Left lung (tissue), 10 donors: ENCODE data around the gene MAP3K21. TPM values are rescaled to one million over a fixed set of nuclear protein-coding genes. Genes with fewer than 3 reads are reported as not detected.

Experiments used
- ATAC-seq: fragments of 200-7000 bp; cut with Tn5 transposase; one replicate; pipeline ENCODE4 v1.9.1; 2020; ENCODE audit warnings: moderate library complexity
- DNase-seq, 4 donors: peaks; one replicate each; pipeline ENCODE4 v3.0.0-alpha.2; 2013 to 2020
- H3K27ac ChIP-seq, 2 donors: fragments of 200-600 bp; sonication (generic) in 1 of 2; one replicate each; pipeline versions ENCODE4 v1.5.0 to v1.8.0; 2020 to 2021
- H3K27me3 ChIP-seq, 2 donors: fragments of 200-600 bp; sonication (generic) in 1 of 2; one replicate each; pipeline versions ENCODE4 v1.5.0 to v1.8.0; 2020 to 2021
- H3K36me3 ChIP-seq, 2 donors: fragments of 200-600 bp; sonication (generic) in 1 of 2; one replicate each; pipeline versions ENCODE4 v1.5.0 to v1.8.0; 2020 to 2021
- H3K4me1 ChIP-seq, 2 donors: fragments of 200-600 bp; one replicate each; pipeline ENCODE4 v1.8.0; 2021
- H3K4me3 ChIP-seq, 2 donors: fragments of 200-600 bp; sonication (generic) in 1 of 2; one replicate each; pipeline versions ENCODE4 v1.5.0 to v1.8.0; 2020 to 2021; ENCODE audit warnings: mild to moderate bottlenecking in 1 of 2
- H3K9me3 ChIP-seq, 2 donors: fragments of 200-600 bp; sonication (generic) in 1 of 2; one replicate each; pipeline versions ENCODE4 v1.5.0 to v1.8.0; 2020 to 2021
- CTCF ChIP-seq, 2 donors: fragments of 200-600 bp; sonication (generic) in 1 of 2; IDR thresholded peaks; one replicate each; pipeline versions ENCODE4 v1.5.0 to v1.8.0; 2021; ENCODE audit warnings: antibody characterized with exemption in 2 of 2
- intact Hi-C, 2 donors: fragments of 100-400 bp; cut with DNase I; formaldehyde crosslinking; loops; one replicate each; pipeline versions ENCODE4 v1.11.2 to v1.14.2; 2022
- polyA plus RNA-seq, 6 donors: library from polyadenylated mRNA; unstranded; fragments of 120-200 nt; gene quantifications; one replicate each; pipeline ENCODE4 v1.2.1, GENCODE V29; 2013; ENCODE audit not compliant: insufficient read length in 6 of 6
- total RNA-seq, 2 donors: library from RNA; stranded (reverse); fragmentation: NEBNext Ultra II Directional; extraction: Animal tissue kit (Norgen Biotek cat#: 25700); gene quantifications; one replicate each; pipeline ENCODE4 v1.2.1, GENCODE V29; 2021
- donor health status: DM: no; HTN: yes; CAD: no.
- donor health status: DM: no; HTN: no; CAD: no.

Gene MAP3K21
- total and polyA plus RNA-seq, 8 donors, result 6.0 to 30.4 (median 24.1) TPM

GRCh38 chr1:233362743-233363142, 35.2 kb downstream of the MAP3K21 start:
- Histone ChIP-seq H3K27me3 (no peaks in the 10 kb centered on the region), H3K27ac (no peak overlapping the region), H3K4me1 (peaks cover 0 to 9% of the 10 kb centered on the region in 2 donors), H3K36me3 (no peaks in the 10 kb centered on the region), H3K4me3 (no peak overlapping the region), H3K9me3 (no peaks in the 10 kb centered on the region)
- ATAC-seq (no peak), DNase-seq (no peak)
- no peak for TF ChIP-seq CTCF (IDR thresholded peaks at IDR 0.05)
- intact Hi-C loops, result no loop called here

GRCh38 chr1:233364026-233364425, 36.5 kb downstream of the MAP3K21 start:
- ATAC-seq (no peak), DNase-seq (no peak)
- H3K9me3 ChIP-seq, result no peaks in the 10 kb centered on the region
- H3K36me3 ChIP-seq, result no peaks in the 10 kb centered on the region
- intact Hi-C loops, result no loop called here
- no peaks in the 10 kb centered on the region for H3K27me3 ChIP-seq
- H3K4me1 ChIP-seq, result peaks cover 0 to 9% of the 10 kb centered on the region in 2 donors
- TF ChIP-seq CTCF (IDR thresholded peaks at IDR 0.05), result no peak
- no peak overlapping the region for H3K4me3 ChIP-seq
- no peak overlapping the region for H3K27ac ChIP-seq

GRCh38 chr1:233364695-233365539, 37.4 kb downstream of the MAP3K21 start:
- intact Hi-C loops, result no loop called here

GRCh38 chr1:233366575-233366974, 39.1 kb downstream of the MAP3K21 start:
- Histone ChIP-seq H3K4me3 (no peak overlapping the region), H3K9me3 (no peaks in the 10 kb centered on the region), H3K27me3 (no peaks in the 10 kb centered on the region), H3K4me1 (peaks cover 0 to 9% of the 10 kb centered on the region in 2 donors), H3K27ac (no peak overlapping the region), H3K36me3 (no peaks in the 10 kb centered on the region)
- no peak for TF ChIP-seq CTCF (IDR thresholded peaks at IDR 0.05)
- DNase-seq, result no peak
- intact Hi-C loops, result no loop called here
- no peak for ATAC-seq

More at GRCh38 chr1:233364695-233365539, 37.4 kb downstream of the MAP3K21 start:
- Histone ChIP-seq H3K36me3 (no peaks in the 10 kb centered on the region), H3K4me3 (no peak overlapping the region), H3K4me1 (peaks cover 0 to 9% of the 10 kb centered on the region in 2 donors), H3K9me3 (no peaks in the 10 kb centered on the region), H3K27ac (no peak overlapping the region), H3K27me3 (no peaks in the 10 kb centered on the region)
- DNase-seq, result no peak
- ATAC-seq, result peak; percentile 33
- TF ChIP-seq CTCF (IDR thresholded peaks at IDR 0.05), result peak; percentile 60 to 69

- Histone ChIP-seq H3K27ac (peak overlapping the region; percentile 1 to 43), H3K4me3 (no peak overlapping the region), H3K4me1 (peaks cover 0 to 9% of the 10 kb centered on the region in 2 donors), H3K36me3 (no peaks in the 10 kb centered on the region), H3K9me3 (no peaks in the 10 kb centered on the region), H3K27me3 (no peaks in the 10 kb centered on the region)
- intact Hi-C loops, result no loop called here
- DNase-seq, result no peak
- ATAC-seq, result peak; percentile 70
- no peak for TF ChIP-seq CTCF (IDR thresholded peaks at IDR 0.05)
These were observed 39.7 kb downstream of the MAP3K21 start for GRCh38 chr1:233367057-233367803.
